Endothelial cell of umbilical vein (primary cell): ENCODE results near the gene SLC1A6.

Experiments used
- EZH2 ChIP-seq: IDR thresholded peaks from 2 replicates; pipeline ENCODE4 v1.6.1; 2012; ENCODE audit warnings: borderline replicate concordance, low read depth, mild to moderate bottlenecking, moderate library complexity, low read length, inconsistent platforms; ENCODE audit not compliant: severe bottlenecking
- FOS ChIP-seq: IDR thresholded peaks from 2 replicates; pipeline ENCODE4 v1.6.1; 2011; ENCODE audit warnings: mild to moderate bottlenecking, low read length, moderate library complexity, borderline replicate concordance; ENCODE audit not compliant: insufficient read depth
- POLR2A ChIP-seq: IDR thresholded peaks from 2 replicates; pipeline ENCODE4 v1.6.1; 2012; ENCODE audit warnings: low read depth, mild to moderate bottlenecking, control low read depth, low read length
- TF ChIP-seq, protein P1 (sequence below), 2 donors: IDR thresholded peaks; 1 replicate in 1 of 2; 2 replicates in 1 of 2; pipeline ENCODE4 v1.5.1; 2011; ENCODE audit warnings: low read length in 2 of 2, mild to moderate bottlenecking in 2 of 2, moderate library complexity in 2 of 2, control low read depth in 1 of 2, inconsistent platforms in 1 of 2, low read depth in 1 of 2; ENCODE audit not compliant: insufficient read depth in 1 of 2; ENCODE audit errors: extremely low read depth in 1 of 2

DNA sequence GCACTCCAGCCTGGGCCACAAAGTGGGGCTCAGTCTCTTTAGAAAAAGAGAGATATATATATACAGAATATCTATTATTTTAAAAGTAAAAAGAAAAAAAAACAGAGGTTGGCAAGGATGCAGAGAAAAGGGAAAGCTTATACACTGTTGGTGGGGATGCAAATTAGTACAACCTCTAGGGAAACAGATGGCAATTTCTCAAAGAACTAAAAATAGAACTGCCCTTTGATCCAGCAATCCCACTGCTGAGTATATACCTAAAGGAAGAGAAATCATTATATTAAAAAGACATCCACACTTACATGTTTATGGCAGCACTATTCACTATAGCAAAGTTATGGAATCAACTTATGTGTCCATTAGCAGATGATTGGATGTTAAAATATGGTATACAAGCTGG lies 28.6 kb upstream of the SLC1A6 start:
- TF ChIP-seq, protein P1, sequence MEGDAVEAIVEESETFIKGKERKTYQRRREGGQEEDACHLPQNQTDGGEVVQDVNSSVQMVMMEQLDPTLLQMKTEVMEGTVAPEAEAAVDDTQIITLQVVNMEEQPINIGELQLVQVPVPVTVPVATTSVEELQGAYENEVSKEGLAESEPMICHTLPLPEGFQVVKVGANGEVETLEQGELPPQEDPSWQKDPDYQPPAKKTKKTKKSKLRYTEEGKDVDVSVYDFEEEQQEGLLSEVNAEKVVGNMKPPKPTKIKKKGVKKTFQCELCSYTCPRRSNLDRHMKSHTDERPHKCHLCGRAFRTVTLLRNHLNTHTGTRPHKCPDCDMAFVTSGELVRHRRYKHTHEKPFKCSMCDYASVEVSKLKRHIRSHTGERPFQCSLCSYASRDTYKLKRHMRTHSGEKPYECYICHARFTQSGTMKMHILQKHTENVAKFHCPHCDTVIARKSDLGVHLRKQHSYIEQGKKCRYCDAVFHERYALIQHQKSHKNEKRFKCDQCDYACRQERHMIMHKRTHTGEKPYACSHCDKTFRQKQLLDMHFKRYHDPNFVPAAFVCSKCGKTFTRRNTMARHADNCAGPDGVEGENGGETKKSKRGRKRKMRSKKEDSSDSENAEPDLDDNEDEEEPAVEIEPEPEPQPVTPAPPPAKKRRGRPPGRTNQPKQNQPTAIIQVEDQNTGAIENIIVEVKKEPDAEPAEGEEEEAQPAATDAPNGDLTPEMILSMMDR (IDR thresholded peaks at IDR 0.05; ENCODE audit: extremely low read depth in 1 of 2, insufficient read depth in 1 of 2, low read depth in 1 of 2, low read length in 2 of 2) = no peak
- TF ChIP-seq EZH2 = no peak
- no peak for TF ChIP-seq POLR2A
- no peak for TF ChIP-seq FOS
